ENCODE results near the gene BAIAP2. TPM values are rescaled to one million over a fixed set of nuclear protein-coding genes. Genes with fewer than 3 reads are reported as not detected.

The BAIAP2 gene
- polyA plus RNA-seq, 3 donors, result 8.6 to 17.0 (median 11.2) TPM

DNA sequence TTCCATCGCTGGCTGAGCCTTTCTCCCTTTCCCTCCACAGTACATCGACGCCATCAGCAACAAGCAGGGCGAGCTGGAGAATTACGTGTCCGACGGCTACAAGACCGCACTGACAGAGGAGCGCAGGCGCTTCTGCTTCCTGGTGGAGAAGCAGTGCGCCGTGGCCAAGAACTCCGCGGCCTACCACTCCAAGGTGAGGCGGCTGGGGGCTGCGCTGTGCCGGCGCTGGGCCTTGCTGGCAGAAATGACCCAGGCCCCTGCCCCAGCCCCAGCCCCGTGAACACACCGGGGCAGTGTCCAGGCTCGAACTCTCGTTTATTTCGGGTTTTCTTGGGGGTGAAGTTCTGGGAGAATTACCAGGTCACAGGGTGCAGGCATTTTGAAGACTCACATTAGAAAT is 64.9 kb downstream of the BAIAP2 start:
- intact Hi-C loops (cut with micrococcal nuclease), result loop anchor here (2.0 to 10.0 kb wide), 4 partner anchors 75 to 675 kb away; no protein-coding TSS in a partner anchor
- Histone ChIP-seq H3K27me3 (ENCODE audit: control insufficient read depth in 2 of 2, insufficient read depth in 2 of 2, low read length in 2 of 2) (peaks cover 0 to 3% of the 10 kb centered on the region in 2 donors), H3K4me2 (replicated peaks; ENCODE audit: extremely low read depth, low read length, poor library complexity, severe bottlenecking) (no peak overlapping the region), H4K20me1 (ENCODE audit: insufficient read depth, low read length) (peaks cover 10% of the 10 kb centered on the region), H3K4me3 (replicated peaks in 1 of 3; ENCODE audit: low read depth in 2 of 3, low read length in 3 of 3) (no peak overlapping the region), H3K4me1 (ENCODE audit: control insufficient read depth in 1 of 2, insufficient read depth in 2 of 2, low read length in 2 of 2) (peaks cover 19 to 21% of the 10 kb centered on the region in 2 donors), H2AFZ (ENCODE audit: insufficient read depth, low read depth, low read length, poor library complexity, severe bottlenecking) (no peak overlapping the region), H3K27ac (ENCODE audit: low read depth in 1 of 2, low read length in 2 of 2) (no peak overlapping the region), H3K36me3 (replicated peaks in 1 of 2; ENCODE audit: control insufficient read depth in 1 of 2, insufficient read depth in 2 of 2, low read length in 2 of 2) (peaks cover 0 to 6% of the 10 kb centered on the region in 2 donors), H3K9me3 (replicated peaks in 1 of 2; ENCODE audit: control insufficient read depth in 1 of 2, insufficient read depth in 1 of 2, low read length in 2 of 2) (no peaks in the 10 kb centered on the region), H3K79me2 (ENCODE audit: insufficient read depth, low read length) (no peaks in the 10 kb centered on the region), H3K9ac (ENCODE audit: insufficient read depth, low read length, poor library complexity, severe bottlenecking) (no peak overlapping the region)
- peaks cover 3 to 9% (median 8%) of the 10 kb centered on the region in 3 donors for H3K27me3 Mint-ChIP-seq (ENCODE audit: low read depth in 3 of 3)
- no peak for DNase-seq
- TF ChIP-seq, protein P1, sequence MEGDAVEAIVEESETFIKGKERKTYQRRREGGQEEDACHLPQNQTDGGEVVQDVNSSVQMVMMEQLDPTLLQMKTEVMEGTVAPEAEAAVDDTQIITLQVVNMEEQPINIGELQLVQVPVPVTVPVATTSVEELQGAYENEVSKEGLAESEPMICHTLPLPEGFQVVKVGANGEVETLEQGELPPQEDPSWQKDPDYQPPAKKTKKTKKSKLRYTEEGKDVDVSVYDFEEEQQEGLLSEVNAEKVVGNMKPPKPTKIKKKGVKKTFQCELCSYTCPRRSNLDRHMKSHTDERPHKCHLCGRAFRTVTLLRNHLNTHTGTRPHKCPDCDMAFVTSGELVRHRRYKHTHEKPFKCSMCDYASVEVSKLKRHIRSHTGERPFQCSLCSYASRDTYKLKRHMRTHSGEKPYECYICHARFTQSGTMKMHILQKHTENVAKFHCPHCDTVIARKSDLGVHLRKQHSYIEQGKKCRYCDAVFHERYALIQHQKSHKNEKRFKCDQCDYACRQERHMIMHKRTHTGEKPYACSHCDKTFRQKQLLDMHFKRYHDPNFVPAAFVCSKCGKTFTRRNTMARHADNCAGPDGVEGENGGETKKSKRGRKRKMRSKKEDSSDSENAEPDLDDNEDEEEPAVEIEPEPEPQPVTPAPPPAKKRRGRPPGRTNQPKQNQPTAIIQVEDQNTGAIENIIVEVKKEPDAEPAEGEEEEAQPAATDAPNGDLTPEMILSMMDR (IDR thresholded peaks at IDR 0.05), result no peak
- no peak overlapping the region for H3K4me3 Mint-ChIP-seq
- peaks cover 0 to 8% of the 10 kb centered on the region in 2 donors for H3K36me3 Mint-ChIP-seq
- peaks cover 23% of the 10 kb centered on the region for H3K4me1 Mint-ChIP-seq
- 92% methylated on average over 18 of the region's 23 CpGs for WGBS (ENCODE audit: insufficient coverage)
- no peak overlapping the region for H3K27ac Mint-ChIP-seq
- no peaks in the 10 kb centered on the region for H3K9me3 Mint-ChIP-seq

DNA sequence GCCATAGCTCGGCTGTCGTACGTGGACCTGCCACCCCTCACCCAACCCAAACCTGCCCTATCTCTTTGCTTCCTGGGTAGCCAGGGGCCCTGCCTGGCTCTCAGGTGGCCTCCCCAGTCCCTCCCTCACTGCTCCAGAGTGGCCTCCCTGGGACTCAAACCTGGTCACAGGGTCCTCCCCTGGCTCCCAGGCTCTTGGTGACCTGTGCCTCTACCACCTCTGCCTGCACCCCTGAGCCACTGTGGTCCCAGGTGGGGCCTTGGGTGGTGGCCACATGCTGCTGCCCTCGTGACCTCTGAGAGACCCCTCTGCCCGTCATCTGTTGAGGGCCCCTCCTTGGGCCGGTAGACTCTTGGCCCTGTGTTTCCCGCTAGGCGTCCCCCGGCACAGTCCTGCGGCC is 65.7 kb downstream of the BAIAP2 start:
- Histone ChIP-seq H3K9ac (ENCODE audit: insufficient read depth, low read length, poor library complexity, severe bottlenecking) (no peak overlapping the region), H3K79me2 (ENCODE audit: insufficient read depth, low read length) (no peaks in the 10 kb centered on the region), H4K20me1 (ENCODE audit: insufficient read depth, low read length) (peaks cover 10% of the 10 kb centered on the region), H3K36me3 (replicated peaks in 1 of 2; ENCODE audit: control insufficient read depth in 1 of 2, insufficient read depth in 2 of 2, low read length in 2 of 2) (peaks cover 0 to 6% of the 10 kb centered on the region in 2 donors), H2AFZ (ENCODE audit: insufficient read depth, low read depth, low read length, poor library complexity, severe bottlenecking) (no peak overlapping the region), H3K4me2 (replicated peaks; ENCODE audit: extremely low read depth, low read length, poor library complexity, severe bottlenecking) (no peak overlapping the region), H3K27ac (ENCODE audit: low read depth in 1 of 2, low read length in 2 of 2) (no peak overlapping the region), H3K4me3 (replicated peaks in 1 of 3; ENCODE audit: low read depth in 2 of 3, low read length in 3 of 3) (no peak overlapping the region), H3K4me1 (ENCODE audit: control insufficient read depth in 1 of 2, insufficient read depth in 2 of 2, low read length in 2 of 2) (peaks cover 16 to 21% of the 10 kb centered on the region in 2 donors), H3K9me3 (replicated peaks in 1 of 2; ENCODE audit: control insufficient read depth in 1 of 2, insufficient read depth in 1 of 2, low read length in 2 of 2) (no peaks in the 10 kb centered on the region), H3K27me3 (ENCODE audit: control insufficient read depth in 2 of 2, insufficient read depth in 2 of 2, low read length in 2 of 2) (no peaks in the 10 kb centered on the region)
- Mint-ChIP-seq H3K4me3 (no peak overlapping the region), H3K4me1 (peaks cover 19% of the 10 kb centered on the region), H3K36me3 (peaks cover 0 to 6% of the 10 kb centered on the region in 2 donors), H3K9me3 (no peaks in the 10 kb centered on the region), H3K27me3 (ENCODE audit: low read depth in 3 of 3) (peaks cover 3 to 7% (median 6%) of the 10 kb centered on the region in 3 donors), H3K27ac (peak overlapping the region in 1 of 7 donors; percentile 73)
- intact Hi-C loops (cut with micrococcal nuclease), result loop anchor here (2.0 to 10.0 kb wide), 4 partner anchors 76 to 676 kb away; no protein-coding TSS in a partner anchor
- TF ChIP-seq, protein P1 (IDR thresholded peaks at IDR 0.05), result no peak
- no peak for DNase-seq
- WGBS (ENCODE audit: insufficient coverage), result 90% methylated on average over 10 of the region's 10 CpGs
